CD14-positive monocyte (primary cell): ENCODE measurements around the gene CA10. TPM values are rescaled to one million over a fixed set of nuclear protein-coding genes. Genes with fewer than 3 reads are reported as not detected.

ENCODE experiments used
- DNase-seq, 3 donors: peaks; one replicate each; pipeline ENCODE4 v3.0.0-alpha.2; 2011 to 2022
- H2AFZ ChIP-seq: 2 replicates; pipeline ENCODE4 v1.6.0; 2012; ENCODE audit warnings: mild to moderate bottlenecking, low read depth, low read length, inconsistent platforms; ENCODE audit not compliant: insufficient read depth, poor library complexity, severe bottlenecking
- H3K27ac ChIP-seq, 2 donors: 1 replicate in 1 of 2; 2 replicates in 1 of 2; pipeline ENCODE4 v1.5.1; 2012 to 2013; ENCODE audit warnings: low read length in 2 of 2, control low read depth in 1 of 2, inconsistent platforms in 1 of 2, low read depth in 1 of 2, mild to moderate bottlenecking in 1 of 2
- H3K27me3 ChIP-seq, 2 donors: one replicate each; pipeline versions ENCODE4 v1.6.0 to v1.6.1; 2011 to 2013; ENCODE audit warnings: low read length in 2 of 2; ENCODE audit not compliant: control insufficient read depth in 2 of 2, insufficient read depth in 2 of 2
- H3K36me3 ChIP-seq, 2 donors: replicated peaks in 1 of 2; 1 replicate in 1 of 2; 2 replicates in 1 of 2; pipeline versions ENCODE4 v1.5.1 to v1.6.1; 2012 to 2013; ENCODE audit warnings: low read length in 2 of 2, control low read depth in 1 of 2, inconsistent platforms in 1 of 2, mild to moderate bottlenecking in 1 of 2; ENCODE audit not compliant: insufficient read depth in 2 of 2, control insufficient read depth in 1 of 2
- H3K4me1 ChIP-seq, 2 donors: 1 replicate in 1 of 2; 2 replicates in 1 of 2; pipeline versions ENCODE4 v1.5.1 to v1.6.1; 2012 to 2013; ENCODE audit warnings: low read length in 2 of 2, control low read depth in 1 of 2, inconsistent platforms in 1 of 2, mild to moderate bottlenecking in 1 of 2, moderate library complexity in 1 of 2; ENCODE audit not compliant: insufficient read depth in 2 of 2, control insufficient read depth in 1 of 2
- H3K4me2 ChIP-seq: replicated peaks from 2 replicates; pipeline ENCODE3; 2012; ENCODE audit warnings: low read length, moderate library complexity, mild to moderate bottlenecking; ENCODE audit not compliant: poor library complexity, severe bottlenecking; ENCODE audit errors: extremely low read depth
- H3K4me3 ChIP-seq, 3 experiments: fragments of 200-600 bp in 1 of 3; sonication (generic) in 1 of 3; replicated peaks in 1 of 3; 1 replicate in 2 of 3; 2 replicates in 1 of 3; pipeline ENCODE4 v1.5.1; 2011 to 2013; ENCODE audit warnings: low read length in 3 of 3, mild to moderate bottlenecking in 3 of 3, control low read depth in 2 of 3, low read depth in 2 of 3, inconsistent platforms in 1 of 3, moderate library complexity in 1 of 3
- H3K79me2 ChIP-seq: 2 replicates; pipeline ENCODE4 v1.6.0; 2012; ENCODE audit warnings: mild to moderate bottlenecking, control low read depth, inconsistent platforms, low read length, moderate library complexity; ENCODE audit not compliant: insufficient read depth
- H3K9ac ChIP-seq: 2 replicates; pipeline ENCODE4 v1.6.0; 2017; ENCODE audit warnings: low read length, mild to moderate bottlenecking; ENCODE audit not compliant: insufficient read depth, poor library complexity, severe bottlenecking
- H3K9me3 ChIP-seq, 2 donors: replicated peaks in 1 of 2; 1 replicate in 1 of 2; 2 replicates in 1 of 2; pipeline versions ENCODE4 v1.5.1 to v1.6.1; 2012 to 2013; ENCODE audit warnings: low read length in 2 of 2, control low read depth in 1 of 2; ENCODE audit not compliant: control insufficient read depth in 1 of 2, insufficient read depth in 1 of 2
- H4K20me1 ChIP-seq: 2 replicates; pipeline ENCODE4 v1.6.0; 2012; ENCODE audit warnings: mild to moderate bottlenecking, low read length, control low read depth, moderate library complexity; ENCODE audit not compliant: insufficient read depth
- H3K27ac Mint-ChIP-seq, 7 donors: one replicate each; pipeline ENCODE4 v1.8.0; 2020; ENCODE audit warnings: mild to moderate bottlenecking in 7 of 7, mixed read lengths in 7 of 7, moderate library complexity in 6 of 7, inconsistent platforms in 2 of 7
- H3K27me3 Mint-ChIP-seq, 3 donors: one replicate each; pipeline ENCODE4 v1.8.0; 2021 to 2022; ENCODE audit warnings: low read depth in 3 of 3, mild to moderate bottlenecking in 3 of 3, mixed read lengths in 3 of 3, moderate library complexity in 3 of 3, inconsistent platforms in 1 of 3
- H3K36me3 Mint-ChIP-seq, 2 donors: one replicate each; pipeline ENCODE4 v1.8.0; 2020; ENCODE audit warnings: mixed read lengths in 2 of 2, inconsistent platforms in 1 of 2, mild to moderate bottlenecking in 1 of 2
- H3K4me1 Mint-ChIP-seq: one replicate; pipeline ENCODE4 v1.8.0; 2020; ENCODE audit warnings: mild to moderate bottlenecking, mixed read lengths
- H3K4me3 Mint-ChIP-seq, 2 donors: one replicate each; pipeline ENCODE4 v1.8.0; 2020; ENCODE audit warnings: mild to moderate bottlenecking in 2 of 2, mixed read lengths in 2 of 2, moderate library complexity in 1 of 2
- H3K9me3 Mint-ChIP-seq, 7 donors: one replicate each; pipeline ENCODE4 v1.8.0; 2020 to 2022; ENCODE audit warnings: mixed read lengths in 7 of 7, mild to moderate bottlenecking in 6 of 7, moderate library complexity in 6 of 7, inconsistent platforms in 2 of 7
- CTCF ChIP-seq: fragments of 200-600 bp; IDR thresholded peaks from one replicate; pipeline ENCODE4 v1.8.0; 2022; ENCODE audit warnings: antibody characterized with exemption, mild to moderate bottlenecking
- WGBS: methylation state at CpG from one replicate; pipeline ENCODE4 v1.1.5; 2013; ENCODE audit warnings: missing lambda C conversion rate; ENCODE audit not compliant: insufficient coverage; 5-methylcytosine and 5-hydroxymethylcytosine counted together
- intact Hi-C, 2 donors: fragments of 100-400 bp; cut with micrococcal nuclease; formaldehyde crosslinking; loops; one replicate each; pipeline versions ENCODE4 v1.15.0 to v1.15.1; 2023
- polyA plus RNA-seq, 3 donors: library from polyadenylated mRNA; depleted of rRNA in 1 of 3; unstranded in 2 of 3; stranded (reverse) in 1 of 3; fragments of 300-500 nt in 2 of 3; fragments of >200 nt in 1 of 3; fragmentation: Illumina TruSeq in 2 of 3; gene quantifications; 1 replicate in 2 of 3; 2 replicates in 1 of 3; pipeline ENCODE4 v1.2.3, GENCODE V29; 2012 to 2021

CA10 gene
- polyA plus RNA-seq, 3 donors, result not detected

GRCh38 chr17:52140601-52141000, 17.9 kb downstream of the CA10 start:
- H3K4me3 Mint-ChIP-seq, result no peak overlapping the region
- H3K4me1 ChIP-seq, result no peaks in the 10 kb centered on the region
- no peaks in the 10 kb centered on the region for H3K27me3 ChIP-seq
- H2AFZ ChIP-seq, result no peak overlapping the region
- no peaks in the 10 kb centered on the region for H3K9me3 Mint-ChIP-seq
- no peaks in the 10 kb centered on the region for H3K36me3 Mint-ChIP-seq
- no peak for TF ChIP-seq CTCF
- no peak overlapping the region for H3K4me3 ChIP-seq
- intact Hi-C loops, result no loop called here
- no peak overlapping the region for H3K27ac ChIP-seq
- no peaks in the 10 kb centered on the region for H4K20me1 ChIP-seq
- H3K4me2 ChIP-seq, result no peak overlapping the region
- DNase-seq, result no peak
- H3K36me3 ChIP-seq, result no peaks in the 10 kb centered on the region
- no peak overlapping the region for H3K27ac Mint-ChIP-seq
- no peak overlapping the region for H3K9ac ChIP-seq
- H3K79me2 ChIP-seq, result no peaks in the 10 kb centered on the region
- WGBS, result 95% methylated on average over 3 of the region's 3 CpGs
- H3K27me3 Mint-ChIP-seq, result peaks cover 0 to 4% (median 2%) of the 10 kb centered on the region in 3 donors
- no peaks in the 10 kb centered on the region for H3K9me3 ChIP-seq
- H3K4me1 Mint-ChIP-seq, result no peaks in the 10 kb centered on the region

- no peak overlapping the region for H3K4me3 Mint-ChIP-seq
- Histone ChIP-seq H3K9ac (no peak overlapping the region), H2AFZ (no peak overlapping the region), H4K20me1 (no peaks in the 10 kb centered on the region), H3K36me3 (no peaks in the 10 kb centered on the region), H3K9me3 (no peaks in the 10 kb centered on the region), H3K27ac (no peak overlapping the region), H3K4me3 (no peak overlapping the region), H3K79me2 (no peaks in the 10 kb centered on the region), H3K4me2 (no peak overlapping the region), H3K4me1 (no peaks in the 10 kb centered on the region), H3K27me3 (no peaks in the 10 kb centered on the region)
- no peak for DNase-seq
- WGBS, result 82% methylated on average over 2 of the region's 4 CpGs
- H3K36me3 Mint-ChIP-seq, result no peaks in the 10 kb centered on the region
- intact Hi-C loops, result no loop called here
- no peaks in the 10 kb centered on the region for H3K4me1 Mint-ChIP-seq
- H3K27ac Mint-ChIP-seq, result no peak overlapping the region
- H3K27me3 Mint-ChIP-seq, result peaks cover 0 to 9% (median 2%) of the 10 kb centered on the region in 3 donors
- TF ChIP-seq CTCF, result no peak
- no peaks in the 10 kb centered on the region for H3K9me3 Mint-ChIP-seq
Observed at GRCh38 chr17:52138752-52139151, 19.8 kb downstream of the CA10 start.
